Gastrocnemius medialis (tissue), 4 donors: ENCODE measurements around the gene CHST12. TPM values are rescaled to one million over a fixed set of nuclear protein-coding genes. Genes with fewer than 3 reads are reported as not detected.
A peak's percentile ranks its signal among the peaks of the same experiment; 100 is the strongest.

ENCODE experiments used
- ATAC-seq, 2 donors: fragments of 150-250 bp; one replicate each; pipeline ENCODE4 v1.9.1; 2016
- DNase-seq, 2 donors: peaks; one replicate each; pipeline ENCODE4 v3.0.0-alpha.2; 2019
- H3K27ac ChIP-seq, 4 donors: fragments of 200-600 bp; sonication (generic); 1 replicate in 1 of 4; 2 replicates in 3 of 4; pipeline ENCODE4 v1.5.1; 2016 to 2018; ENCODE audit warnings: mild to moderate bottlenecking in 2 of 4, moderate library complexity in 1 of 4
- H3K27me3 ChIP-seq, 3 donors: fragments of 200-600 bp; sonication (generic) in 2 of 3; 1 replicate in 1 of 3; 2 replicates in 2 of 3; pipeline versions ENCODE4 v1.5.1 to v1.6.0; 2016 to 2019; ENCODE audit warnings: mild to moderate bottlenecking in 1 of 3, moderate library complexity in 1 of 3
- H3K36me3 ChIP-seq, 2 donors: fragments of 200-600 bp; sonication (generic) in 1 of 2; one replicate each; pipeline ENCODE4 v1.5.1; 2017 to 2018
- H3K4me1 ChIP-seq, 2 donors: fragments of 200-600 bp; sonication (generic) in 1 of 2; one replicate each; pipeline ENCODE4 v1.5.1; 2016 to 2017; ENCODE audit warnings: mild to moderate bottlenecking in 2 of 2
- H3K4me3 ChIP-seq, 4 donors: fragments of 200-600 bp; sonication (generic) in 3 of 4; 1 replicate in 1 of 4; 2 replicates in 3 of 4; pipeline ENCODE4 v1.5.1; 2016 to 2019; ENCODE audit warnings: mild to moderate bottlenecking in 2 of 4
- H3K9me3 ChIP-seq, 3 donors: fragments of 200-600 bp; sonication (generic) in 2 of 3; 1 replicate in 1 of 3; 2 replicates in 2 of 3; pipeline ENCODE4 v1.5.1; 2016 to 2019
- CTCF ChIP-seq, 5 experiments: fragments of 450-650 bp in 3 of 5; fragments of 200-600 bp in 2 of 5; sonication (generic) in 2 of 5; IDR thresholded peaks in 4 of 5; conservative IDR thresholded peaks in 1 of 5; 1 replicate in 4 of 5; 2 replicates in 1 of 5; pipeline ENCODE4 v1.5.1; 2016 to 2019; ENCODE audit warnings: antibody characterized with exemption in 5 of 5, mild to moderate bottlenecking in 3 of 5, moderate library complexity in 3 of 5
- POLR2A ChIP-seq, 2 donors: fragments of 450-650 bp; IDR thresholded peaks; one replicate each; pipeline ENCODE4 v1.6.1; 2017; ENCODE audit warnings: antibody characterized with exemption in 2 of 2, mild to moderate bottlenecking in 2 of 2, moderate library complexity in 2 of 2
- in situ Hi-C, 4 donors: fragments of 200-750 bp; cut with MboI; loops; one replicate each; pipeline versions ENCODE4 v1.15.0 to v1.8.0; 2017; ENCODE audit warnings: low sequenced_read_pairs in 4 of 4
- intact Hi-C: fragments of 100-400 bp; cut with DNase I; formaldehyde crosslinking; loops from one replicate; pipeline ENCODE4 v1.15.1; 2023; ENCODE audit warnings: low total_unique reads
- total RNA-seq, 4 donors: library from RNA; depleted of rRNA; stranded (reverse); fragments of >200 nt; gene quantifications; one replicate each; pipeline versions ENCODE4 v1.1.0 to v1.2.3, GENCODE V29; 2016

The CHST12 gene
- total RNA-seq, 4 donors from 2014 or later = 5.5 to 13.1 (median 10.1) TPM

DNA sequence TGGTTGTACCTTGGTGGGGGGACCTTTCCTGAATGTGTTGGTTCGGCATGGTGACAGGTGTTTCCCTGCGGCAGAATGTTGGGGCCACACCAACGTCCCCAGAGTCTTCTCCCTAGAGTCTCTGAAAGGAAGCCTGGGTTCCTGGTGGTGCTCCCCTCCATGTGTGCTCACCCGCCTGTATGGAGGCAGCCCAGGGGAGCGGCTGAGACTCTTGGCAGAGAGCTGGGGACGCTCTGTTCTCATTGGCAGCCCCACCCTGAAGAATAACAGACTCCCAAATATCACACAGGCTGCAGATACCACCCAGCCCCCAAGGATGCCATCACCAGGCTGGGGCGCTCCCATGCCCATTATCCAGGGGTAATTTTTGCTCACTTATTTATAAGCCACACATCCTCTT, 34.8 kb downstream of the CHST12 start:
- intact Hi-C loops = no loop called here
- Histone ChIP-seq H3K27me3 (no peaks in the 10 kb centered on the region), H3K4me3 (no peak overlapping the region), H3K27ac (no peak overlapping the region), H3K9me3 (no peaks in the 10 kb centered on the region), H3K36me3 (peaks cover 0 to 8% of the 10 kb centered on the region in 2 donors), H3K4me1 (peaks cover 0 to 7% of the 10 kb centered on the region in 2 donors)
- TF ChIP-seq POLR2A (IDR thresholded peaks at IDR 0.05) = no peak
- no peak for TF ChIP-seq CTCF (IDR thresholded peaks at IDR 0.05 in 4 of 5, conservative IDR thresholded peaks at IDR 0.05 in 1 of 5)
- DNase-seq (peak in 1 of 2 donors; percentile 42), ATAC-seq (peak; percentile 38 to 72)
- in situ Hi-C loops = no loop called here

GRCh38 chr7:2438775-2439174, 35.4 kb downstream of the CHST12 start:
- H3K9me3 ChIP-seq = no peaks in the 10 kb centered on the region
- TF ChIP-seq POLR2A (IDR thresholded peaks at IDR 0.05) = no peak
- H3K36me3 ChIP-seq = peaks cover 0 to 3% of the 10 kb centered on the region in 2 donors
- no peak overlapping the region for H3K4me3 ChIP-seq
- peaks cover 0 to 7% of the 10 kb centered on the region in 2 donors for H3K4me1 ChIP-seq
- intact Hi-C loops (no loop called here), in situ Hi-C loops (no loop called here)
- no peak overlapping the region for H3K27ac ChIP-seq
- DNase-seq (no peak), ATAC-seq (no peak)
- H3K27me3 ChIP-seq = no peaks in the 10 kb centered on the region

GRCh38 chr7:2440608-2441245, 37.3 kb downstream of the CHST12 start:
- Histone ChIP-seq H3K9me3 (no peaks in the 10 kb centered on the region), H3K27me3 (no peaks in the 10 kb centered on the region), H3K36me3 (no peaks in the 10 kb centered on the region), H3K27ac (no peak overlapping the region), H3K4me1 (peaks cover 0 to 7% of the 10 kb centered on the region in 2 donors), H3K4me3 (no peak overlapping the region)
- DNase-seq (no peak), ATAC-seq (no peak)
- in situ Hi-C loops (no loop called here), intact Hi-C loops (no loop called here)
- TF ChIP-seq CTCF (IDR thresholded peaks at IDR 0.05 in 4 of 5, conservative IDR thresholded peaks at IDR 0.05 in 1 of 5) (no peak), POLR2A (IDR thresholded peaks at IDR 0.05) (no peak)

GRCh38 chr7:2441430-2442058, 38.1 kb downstream of the CHST12 start:
- in situ Hi-C loops = no loop called here
- Histone ChIP-seq H3K4me1 (peaks cover 0 to 7% of the 10 kb centered on the region in 2 donors), H3K27me3 (no peaks in the 10 kb centered on the region), H3K27ac (no peak overlapping the region), H3K36me3 (no peaks in the 10 kb centered on the region), H3K4me3 (no peak overlapping the region), H3K9me3 (no peaks in the 10 kb centered on the region)
- intact Hi-C loops = no loop called here
- TF ChIP-seq POLR2A (IDR thresholded peaks at IDR 0.05) = no peak
- no peak for TF ChIP-seq CTCF (IDR thresholded peaks at IDR 0.05 in 4 of 5, conservative IDR thresholded peaks at IDR 0.05 in 1 of 5)
- ATAC-seq (no peak), DNase-seq (no peak)

DNA sequence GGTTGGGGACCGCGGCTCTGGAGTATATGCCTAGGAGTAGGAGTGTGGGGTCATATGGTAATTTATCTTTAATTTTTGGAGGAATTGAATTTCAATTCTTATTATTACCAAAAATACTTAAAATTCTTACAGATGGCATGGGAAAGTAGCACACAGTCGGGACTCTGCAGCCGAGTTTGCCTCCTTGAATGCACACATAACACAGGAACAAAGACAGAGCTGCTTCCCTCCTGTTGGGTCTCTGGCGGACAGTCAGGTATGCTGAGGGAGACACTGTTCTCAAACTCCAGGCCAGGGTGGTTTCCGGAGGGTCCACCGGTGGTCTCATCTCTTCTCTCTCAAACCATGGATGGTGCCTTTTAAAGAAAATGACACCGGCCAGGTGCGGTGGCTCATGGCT, 40.1 kb downstream of the CHST12 start:
- Histone ChIP-seq H3K4me1 (no peaks in the 10 kb centered on the region), H3K9me3 (no peaks in the 10 kb centered on the region), H3K36me3 (no peaks in the 10 kb centered on the region), H3K4me3 (no peak overlapping the region), H3K27me3 (no peaks in the 10 kb centered on the region), H3K27ac (no peak overlapping the region)
- DNase-seq (no peak), ATAC-seq (no peak)
- intact Hi-C loops = no loop called here
- TF ChIP-seq POLR2A (IDR thresholded peaks at IDR 0.05) (no peak), CTCF (IDR thresholded peaks at IDR 0.05 in 4 of 5, conservative IDR thresholded peaks at IDR 0.05 in 1 of 5) (no peak)
- in situ Hi-C loops = no loop called here
